ENCODE results near the gene TMEM135. TPM values are rescaled to one million over a fixed set of nuclear protein-coding genes. Genes with fewer than 3 reads are reported as not detected.
"Not testable (repeated sequence)": the region's sequence is repeated elsewhere in the genome, so short reads cannot be mapped to it uniquely, and the experiment has no call there.

Gene TMEM135
- total RNA-seq, 1 donor from 2014 or later, result 12.6 TPM

- TF ChIP-seq, protein P1, sequence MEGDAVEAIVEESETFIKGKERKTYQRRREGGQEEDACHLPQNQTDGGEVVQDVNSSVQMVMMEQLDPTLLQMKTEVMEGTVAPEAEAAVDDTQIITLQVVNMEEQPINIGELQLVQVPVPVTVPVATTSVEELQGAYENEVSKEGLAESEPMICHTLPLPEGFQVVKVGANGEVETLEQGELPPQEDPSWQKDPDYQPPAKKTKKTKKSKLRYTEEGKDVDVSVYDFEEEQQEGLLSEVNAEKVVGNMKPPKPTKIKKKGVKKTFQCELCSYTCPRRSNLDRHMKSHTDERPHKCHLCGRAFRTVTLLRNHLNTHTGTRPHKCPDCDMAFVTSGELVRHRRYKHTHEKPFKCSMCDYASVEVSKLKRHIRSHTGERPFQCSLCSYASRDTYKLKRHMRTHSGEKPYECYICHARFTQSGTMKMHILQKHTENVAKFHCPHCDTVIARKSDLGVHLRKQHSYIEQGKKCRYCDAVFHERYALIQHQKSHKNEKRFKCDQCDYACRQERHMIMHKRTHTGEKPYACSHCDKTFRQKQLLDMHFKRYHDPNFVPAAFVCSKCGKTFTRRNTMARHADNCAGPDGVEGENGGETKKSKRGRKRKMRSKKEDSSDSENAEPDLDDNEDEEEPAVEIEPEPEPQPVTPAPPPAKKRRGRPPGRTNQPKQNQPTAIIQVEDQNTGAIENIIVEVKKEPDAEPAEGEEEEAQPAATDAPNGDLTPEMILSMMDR (conservative IDR thresholded peaks at IDR 0.05; ENCODE audit: low read depth, low read length), result no peak
- H3K4me3 ChIP-seq (ENCODE audit: low read depth, low read length), result no peak overlapping the region
- no peak for DNase-seq (ENCODE audit: low read depth)
Measured at GRCh38 chr11:87263264-87263838, 225.6 kb downstream of the TMEM135 start.

GRCh38 chr11:87263979-87264378 is 226.2 kb downstream of the TMEM135 start:
- no peak overlapping the region for H3K4me3 ChIP-seq (ENCODE audit: low read depth, low read length)
- TF ChIP-seq, protein P1 (conservative IDR thresholded peaks at IDR 0.05; ENCODE audit: low read depth, low read length), result no peak
- DNase-seq (ENCODE audit: low read depth), result no peak

DNA sequence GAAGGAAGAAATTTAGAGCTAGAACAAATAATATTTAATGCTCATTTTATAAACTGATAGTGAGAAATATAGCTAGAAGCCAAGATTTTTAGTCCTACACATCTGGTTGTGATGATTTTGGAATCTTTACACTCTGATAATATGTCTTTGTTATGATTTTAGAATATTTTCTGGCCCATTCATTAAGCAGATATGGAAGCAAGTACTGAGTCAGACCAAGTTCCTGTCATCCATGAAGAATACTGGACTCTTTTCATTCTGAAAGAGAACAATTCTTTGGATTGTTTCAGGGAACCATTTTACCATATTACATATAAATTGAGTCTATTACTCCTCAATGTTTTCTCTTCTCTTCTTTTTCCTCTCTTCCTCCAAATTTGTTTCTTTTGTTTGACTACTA is 227.4 kb downstream of the TMEM135 start:
- TF ChIP-seq, protein P1 (conservative IDR thresholded peaks at IDR 0.05; ENCODE audit: low read depth, low read length), result no peak
- no peak for DNase-seq (ENCODE audit: low read depth)
- H3K4me3 ChIP-seq (ENCODE audit: low read depth, low read length), result no peak overlapping the region

GRCh38 chr11:87265979-87266378 is 228.2 kb downstream of the TMEM135 start:
- no peak for DNase-seq (ENCODE audit: low read depth)
- TF ChIP-seq, protein P1 (conservative IDR thresholded peaks at IDR 0.05; ENCODE audit: low read depth, low read length), result no peak
- H3K4me3 ChIP-seq (ENCODE audit: low read depth, low read length), result no peak overlapping the region

- TF ChIP-seq, protein P1 (conservative IDR thresholded peaks at IDR 0.05; ENCODE audit: low read depth, low read length), result no peak
- no peak overlapping the region for H3K4me3 ChIP-seq (ENCODE audit: low read depth, low read length)
- no peak for DNase-seq (ENCODE audit: low read depth)
Measured at GRCh38 chr11:87266751-87267150, 229.0 kb downstream of the TMEM135 start.

DNA sequence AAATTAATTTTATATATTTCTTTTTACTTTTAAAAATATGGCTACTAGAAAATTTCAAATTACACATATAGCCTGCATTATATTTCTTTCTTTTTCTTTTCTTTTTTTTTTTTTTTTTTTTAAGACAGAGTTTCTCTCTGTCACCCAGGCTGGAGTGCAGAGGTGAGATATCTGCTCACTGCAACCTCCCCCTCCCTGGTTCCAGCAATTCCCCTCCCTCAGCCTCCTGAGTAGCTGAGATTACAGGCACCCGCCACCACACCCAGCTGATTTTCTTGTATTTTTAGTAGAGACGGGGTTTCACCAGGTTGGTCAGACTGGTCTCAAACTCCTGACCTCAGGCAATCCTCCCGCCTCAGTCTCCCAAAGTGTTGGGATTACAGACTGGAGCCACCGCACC is 234.2 kb downstream of the TMEM135 start:
- H3K4me3 ChIP-seq (ENCODE audit: low read depth, low read length); DNase-seq (ENCODE audit: low read depth): not testable (repeated sequence)

DNA sequence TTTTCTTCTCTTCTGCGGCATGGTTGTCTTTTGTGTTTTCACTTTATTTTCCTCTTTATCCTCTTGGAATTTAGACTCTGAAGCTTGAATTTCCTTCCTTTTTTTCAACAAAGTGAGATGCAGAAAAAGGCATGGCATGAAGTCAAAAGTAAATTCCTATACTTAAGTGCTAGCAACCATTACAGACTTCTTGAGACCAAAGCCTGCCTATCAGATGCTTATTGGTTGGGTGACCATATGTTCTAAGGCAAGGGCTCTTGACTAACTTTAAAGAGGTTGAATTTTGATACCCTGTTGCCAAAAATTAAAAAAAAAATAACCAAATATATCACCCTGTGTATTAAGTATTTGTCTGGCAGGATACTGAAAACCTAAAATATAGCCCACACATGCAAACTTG is 237.4 kb downstream of the TMEM135 start:
- TF ChIP-seq, protein P1 (conservative IDR thresholded peaks at IDR 0.05; ENCODE audit: low read depth, low read length), result no peak
- no peak for DNase-seq (ENCODE audit: low read depth)
- no peak overlapping the region for H3K4me3 ChIP-seq (ENCODE audit: low read depth, low read length)
